ENCODE measurements around the gene ZSWIM9.

DNA sequence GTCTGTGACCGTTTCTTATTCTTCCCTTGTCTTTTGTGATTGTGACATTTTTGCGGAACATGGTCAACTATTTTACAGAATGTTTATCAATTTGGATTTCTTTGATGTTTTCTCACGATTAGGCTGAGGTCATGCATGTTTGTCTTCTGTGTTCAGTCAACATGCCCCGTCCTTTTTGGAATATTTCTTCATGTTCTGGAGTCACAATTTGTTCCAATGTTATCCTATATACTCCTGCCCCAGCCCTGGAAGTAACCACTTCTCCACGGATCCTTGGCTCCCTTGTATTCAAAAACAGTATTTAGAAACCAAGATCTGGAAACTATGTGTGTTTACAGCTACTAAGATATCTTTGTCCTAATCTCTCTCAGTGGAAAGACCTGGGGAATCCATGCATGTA lies 75.6 kb downstream of the ZSWIM9 start:
- TF ChIP-seq POLR2A (IDR thresholded peaks at IDR 0.05) = no peak
- TF ChIP-seq, protein P1, sequence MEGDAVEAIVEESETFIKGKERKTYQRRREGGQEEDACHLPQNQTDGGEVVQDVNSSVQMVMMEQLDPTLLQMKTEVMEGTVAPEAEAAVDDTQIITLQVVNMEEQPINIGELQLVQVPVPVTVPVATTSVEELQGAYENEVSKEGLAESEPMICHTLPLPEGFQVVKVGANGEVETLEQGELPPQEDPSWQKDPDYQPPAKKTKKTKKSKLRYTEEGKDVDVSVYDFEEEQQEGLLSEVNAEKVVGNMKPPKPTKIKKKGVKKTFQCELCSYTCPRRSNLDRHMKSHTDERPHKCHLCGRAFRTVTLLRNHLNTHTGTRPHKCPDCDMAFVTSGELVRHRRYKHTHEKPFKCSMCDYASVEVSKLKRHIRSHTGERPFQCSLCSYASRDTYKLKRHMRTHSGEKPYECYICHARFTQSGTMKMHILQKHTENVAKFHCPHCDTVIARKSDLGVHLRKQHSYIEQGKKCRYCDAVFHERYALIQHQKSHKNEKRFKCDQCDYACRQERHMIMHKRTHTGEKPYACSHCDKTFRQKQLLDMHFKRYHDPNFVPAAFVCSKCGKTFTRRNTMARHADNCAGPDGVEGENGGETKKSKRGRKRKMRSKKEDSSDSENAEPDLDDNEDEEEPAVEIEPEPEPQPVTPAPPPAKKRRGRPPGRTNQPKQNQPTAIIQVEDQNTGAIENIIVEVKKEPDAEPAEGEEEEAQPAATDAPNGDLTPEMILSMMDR (IDR thresholded peaks at IDR 0.05) = no peak
